Smooth muscle cell (in vitro differentiated cells): ENCODE measurements around the gene PHRF1. TPM values are rescaled to one million over a fixed set of nuclear protein-coding genes. Genes with fewer than 3 reads are reported as not detected.

Experiments used
- DNase-seq: peaks from one replicate; lab custom pipeline; 2025; ENCODE audit not compliant: unreplicated experiment; lab: John Stamatoyannopoulos, UW
- H2AFZ ChIP-seq: fragments of 200-600 bp; sonication (generic); 2 replicates; pipeline ENCODE4 v1.6.0; 2016; ENCODE audit warnings: antibody characterized with exemption, low read depth, mild to moderate bottlenecking
- H3F3A ChIP-seq: fragments of 200-600 bp; sonication (generic); 2 replicates; pipeline ENCODE4 v1.6.0; 2017; ENCODE audit warnings: antibody characterized with exemption, low read depth
- H3K27ac ChIP-seq: fragments of 200-600 bp; sonication (generic); 2 replicates; pipeline ENCODE4 v1.5.1; 2016; ENCODE audit warnings: low read depth, mild to moderate bottlenecking
- H3K27me3 ChIP-seq: fragments of 200-600 bp; sonication (generic); 2 replicates; pipeline ENCODE4 v1.6.1; 2016; ENCODE audit warnings: low read depth, mild to moderate bottlenecking
- H3K36me3 ChIP-seq: fragments of 200-600 bp; sonication (generic); 2 replicates; pipeline ENCODE4 v1.5.1; 2016; ENCODE audit warnings: low read depth
- H3K4me1 ChIP-seq: fragments of 200-600 bp; sonication (generic); 2 replicates; pipeline ENCODE4 v1.5.1; 2016; ENCODE audit warnings: low read depth
- H3K4me2 ChIP-seq: fragments of 200-600 bp; sonication (generic); 2 replicates; pipeline ENCODE4 v1.6.0; 2016; ENCODE audit warnings: mild to moderate bottlenecking
- H3K4me3 ChIP-seq: fragments of 200-600 bp; sonication (generic); 2 replicates; pipeline ENCODE4 v1.5.1; 2016; ENCODE audit warnings: mild to moderate bottlenecking
- H3K79me2 ChIP-seq: fragments of 200-600 bp; sonication (generic); 2 replicates; pipeline ENCODE4 v1.6.0; 2016; ENCODE audit warnings: low read depth, mild to moderate bottlenecking
- H3K9ac ChIP-seq: fragments of 200-600 bp; sonication (generic); 2 replicates; pipeline ENCODE4 v1.6.0; 2016; ENCODE audit warnings: low read depth
- H3K9me3 ChIP-seq: fragments of 200-600 bp; sonication (generic); replicated peaks from 2 replicates; pipeline ENCODE4 v1.5.1; 2016; ENCODE audit warnings: low read depth
- H4K20me1 ChIP-seq: fragments of 200-600 bp; sonication (generic); 2 replicates; pipeline ENCODE4 v1.6.0; 2016; ENCODE audit warnings: low read depth
- WGBS: methylation state at CpG from one replicate; pipeline ENCODE4 v1.1.7; 2016; ENCODE audit warnings: low lambda C conversion rate; 5-methylcytosine and 5-hydroxymethylcytosine counted together
- polyA plus RNA-seq: library from polyadenylated mRNA; unstranded; fragments of >200 nt; fragmentation: Nextera tagmentation; extraction: Ambion mirVana; gene quantifications from 2 replicates; pipeline ENCODE4 v1.2.1, GENCODE V29; 2016
- total RNA-seq: library from RNA; depleted of rRNA; stranded (reverse); fragments of >200 nt; gene quantifications from 2 replicates; pipeline ENCODE4 v1.2.3, GENCODE V29; 2014
- TF ChIP-seq, protein P1 (sequence below): fragments of 200-600 bp; sonication (generic); IDR thresholded peaks from 2 replicates; pipeline ENCODE4 v1.5.1; 2017; ENCODE audit warnings: borderline replicate concordance, mild to moderate bottlenecking, antibody characterized with exemption; ENCODE audit not compliant: insufficient read depth, poor library complexity, severe bottlenecking

Gene PHRF1
- total and polyA plus RNA-seq, 2 experiments from 2014 or later = 11.6 to 20.2 TPM

DNA sequence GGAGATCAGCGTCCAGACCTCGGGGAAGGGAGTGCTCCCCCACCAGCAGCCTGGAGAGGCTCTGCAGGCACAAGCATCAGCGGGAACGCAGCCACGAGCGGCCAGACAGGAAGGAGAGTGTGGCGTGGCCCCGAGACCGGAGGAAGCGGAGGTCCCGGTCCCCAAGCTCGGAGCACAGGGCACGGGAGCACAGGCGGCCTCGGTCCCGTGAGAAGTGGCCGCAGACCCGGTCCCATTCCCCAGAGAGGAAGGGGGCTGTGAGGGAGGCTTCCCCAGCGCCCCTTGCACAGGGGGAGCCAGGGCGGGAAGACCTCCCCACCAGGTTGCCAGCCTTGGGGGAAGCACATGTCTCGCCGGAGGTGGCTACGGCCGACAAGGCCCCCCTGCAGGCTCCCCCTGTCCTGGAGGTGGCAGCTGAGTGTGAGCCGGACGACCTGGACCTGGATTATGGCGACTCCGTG, 32.6 kb downstream of the PHRF1 start:
- Histone ChIP-seq H3F3A (peaks cover 5% of the 10 kb centered on the region), H3K9me3 (no peaks in the 10 kb centered on the region), H3K79me2 (no peaks in the 10 kb centered on the region), H2AFZ (no peak overlapping the region), H3K9ac (no peak overlapping the region), H3K36me3 (peaks cover 9% of the 10 kb centered on the region), H3K4me3 (no peak overlapping the region), H3K4me2 (no peak overlapping the region), H3K4me1 (no peaks in the 10 kb centered on the region), H3K27ac (no peak overlapping the region), H3K27me3 (no peaks in the 10 kb centered on the region), H4K20me1 (peaks cover 41% of the 10 kb centered on the region)
- WGBS = 98% methylated on average over 27 of the region's 28 CpGs
- no peak for DNase-seq
- TF ChIP-seq, protein P1, sequence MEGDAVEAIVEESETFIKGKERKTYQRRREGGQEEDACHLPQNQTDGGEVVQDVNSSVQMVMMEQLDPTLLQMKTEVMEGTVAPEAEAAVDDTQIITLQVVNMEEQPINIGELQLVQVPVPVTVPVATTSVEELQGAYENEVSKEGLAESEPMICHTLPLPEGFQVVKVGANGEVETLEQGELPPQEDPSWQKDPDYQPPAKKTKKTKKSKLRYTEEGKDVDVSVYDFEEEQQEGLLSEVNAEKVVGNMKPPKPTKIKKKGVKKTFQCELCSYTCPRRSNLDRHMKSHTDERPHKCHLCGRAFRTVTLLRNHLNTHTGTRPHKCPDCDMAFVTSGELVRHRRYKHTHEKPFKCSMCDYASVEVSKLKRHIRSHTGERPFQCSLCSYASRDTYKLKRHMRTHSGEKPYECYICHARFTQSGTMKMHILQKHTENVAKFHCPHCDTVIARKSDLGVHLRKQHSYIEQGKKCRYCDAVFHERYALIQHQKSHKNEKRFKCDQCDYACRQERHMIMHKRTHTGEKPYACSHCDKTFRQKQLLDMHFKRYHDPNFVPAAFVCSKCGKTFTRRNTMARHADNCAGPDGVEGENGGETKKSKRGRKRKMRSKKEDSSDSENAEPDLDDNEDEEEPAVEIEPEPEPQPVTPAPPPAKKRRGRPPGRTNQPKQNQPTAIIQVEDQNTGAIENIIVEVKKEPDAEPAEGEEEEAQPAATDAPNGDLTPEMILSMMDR = no peak

DNA sequence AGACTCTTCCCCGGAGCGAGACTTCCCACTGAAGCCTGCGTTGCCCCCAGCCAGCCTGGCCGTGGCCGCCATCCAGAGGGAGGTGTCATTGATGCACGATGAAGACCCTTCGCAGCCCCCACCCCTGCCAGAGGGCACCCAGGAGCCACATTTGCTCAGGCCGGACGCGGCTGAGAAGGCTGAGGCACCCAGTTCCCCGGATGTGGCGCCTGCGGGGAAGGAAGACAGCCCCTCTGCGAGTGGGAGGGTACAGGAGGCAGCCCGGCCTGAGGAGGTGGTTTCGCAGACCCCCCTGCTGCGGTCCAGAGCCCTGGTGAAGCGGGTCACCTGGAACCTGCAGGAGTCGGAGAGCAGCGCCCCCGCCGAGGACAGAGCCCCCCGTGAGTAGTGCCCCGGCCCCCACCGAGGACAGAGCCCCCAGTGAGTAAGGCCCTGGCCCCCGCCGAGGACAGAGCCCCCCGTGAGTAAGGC, 33.1 kb downstream of the PHRF1 start:
- DNase-seq = no peak
- Histone ChIP-seq H3K27ac (no peak overlapping the region), H2AFZ (no peak overlapping the region), H3K27me3 (no peaks in the 10 kb centered on the region), H3K4me3 (no peak overlapping the region), H3K9ac (no peak overlapping the region), H3F3A (peaks cover 9% of the 10 kb centered on the region), H3K4me2 (no peak overlapping the region), H3K4me1 (no peaks in the 10 kb centered on the region), H3K79me2 (no peaks in the 10 kb centered on the region), H3K9me3 (no peaks in the 10 kb centered on the region), H4K20me1 (peaks cover 41% of the 10 kb centered on the region), H3K36me3 (peaks cover 9% of the 10 kb centered on the region)
- WGBS = 96% methylated on average over 14 of the region's 28 CpGs
- TF ChIP-seq, protein P1 = no peak

DNA sequence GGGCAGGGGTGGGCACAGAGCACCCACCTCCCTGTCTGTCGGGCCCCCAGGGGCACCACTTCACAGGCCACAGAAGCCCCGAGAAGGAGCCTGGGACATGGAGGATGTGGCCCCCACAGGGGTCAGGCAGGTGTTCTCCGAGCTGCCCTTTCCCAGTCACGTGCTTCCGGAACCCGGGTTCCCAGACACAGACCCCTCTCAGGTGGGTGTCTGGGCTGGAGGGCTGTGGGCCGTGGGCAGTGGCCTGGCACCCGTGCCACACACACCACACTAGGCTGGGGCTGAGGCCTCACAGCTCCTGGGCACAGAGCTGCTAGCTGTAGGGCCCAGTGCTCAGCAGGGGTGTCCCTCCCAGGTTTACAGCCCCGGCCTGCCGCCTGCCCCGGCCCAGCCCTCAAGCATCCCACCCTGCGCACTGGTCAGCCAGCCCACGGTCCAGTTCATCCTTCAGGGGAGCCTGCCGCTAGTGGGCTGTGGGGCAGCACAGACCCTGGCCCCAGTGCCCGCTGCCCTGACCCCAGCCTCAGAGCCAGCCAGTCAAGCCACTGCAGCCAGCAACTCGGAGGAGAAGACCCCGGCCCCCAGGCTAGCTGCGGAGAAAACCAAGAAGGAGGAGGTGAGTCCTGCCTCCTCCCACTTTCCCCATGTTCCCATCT, 34.0 kb downstream of the PHRF1 start:
- peaks cover 14% of the 10 kb centered on the region for H3F3A ChIP-seq
- no peak for DNase-seq
- H3K4me1 ChIP-seq = peaks cover 3% of the 10 kb centered on the region
- H4K20me1 ChIP-seq = peaks cover 46% of the 10 kb centered on the region
- no peaks in the 10 kb centered on the region for H3K27me3 ChIP-seq
- H3K9ac ChIP-seq = no peak overlapping the region
- H3K79me2 ChIP-seq = no peaks in the 10 kb centered on the region
- TF ChIP-seq, protein P1 = no peak
- H3K9me3 ChIP-seq = no peaks in the 10 kb centered on the region
- H3K4me2 ChIP-seq = no peak overlapping the region
- no peak overlapping the region for H2AFZ ChIP-seq
- H3K36me3 ChIP-seq = peaks cover 4% of the 10 kb centered on the region
- H3K27ac ChIP-seq = no peak overlapping the region
- H3K4me3 ChIP-seq = no peak overlapping the region
- WGBS = 98% methylated on average over 18 of the region's 18 CpGs
